HG03064 (cell line): ENCODE measurements around the gene ADAM15.

Experiments
- ATAC-seq: cut with Tn5 transposase; IDR thresholded peaks from one replicate; pipeline ENCODE4 v1.9.1; 2021; ENCODE audit warnings: low read depth; ENCODE audit not compliant: unreplicated experiment

ADAM15 gene

GRCh38 chr1:155051342-155051776 lies 243 bp downstream of the ADAM15 start:
- peak; percentile 2 for ATAC-seq

- ATAC-seq: no peak
Measured at GRCh38 chr1:155051777-155052398, 772 bp downstream of the ADAM15 start.

GRCh38 chr1:155052439-155053395 lies 1.6 kb downstream of the ADAM15 start:
- no peak for ATAC-seq

- ATAC-seq: no peak
Measured at GRCh38 chr1:155053531-155054105, 2.5 kb downstream of the ADAM15 start.

- no peak for ATAC-seq
Measured at GRCh38 chr1:155057104-155057503, 6.0 kb downstream of the ADAM15 start.

- ATAC-seq: no peak
Measured at GRCh38 chr1:155057788-155058211, 6.7 kb downstream of the ADAM15 start.

GRCh38 chr1:155060736-155061135 lies 9.6 kb downstream of the ADAM15 start:
- no peak for ATAC-seq

GRCh38 chr1:155061381-155062150 lies 10.4 kb downstream of the ADAM15 start:
- ATAC-seq: no peak

- ATAC-seq: no peak
Measured at GRCh38 chr1:155062151-155062686, 11.1 kb downstream of the ADAM15 start.

- no peak for ATAC-seq
Measured at GRCh38 chr1:155062702-155063411, 11.7 kb downstream of the ADAM15 start.

- no peak for ATAC-seq
Measured at GRCh38 chr1:155063550-155064110, 12.5 kb downstream of the ADAM15 start, which contains the start of gene EFNA4. Gene EFNA4 (plus strand): TSS chr1:155063740. CDS start chr1:155063824, 84 bp downstream.

GRCh38 chr1:155064111-155064831 lies 13.2 kb downstream of the ADAM15 start:
- no peak for ATAC-seq

- no peak for ATAC-seq
Measured at GRCh38 chr1:155064832-155065429, 13.8 kb downstream of the ADAM15 start.

GRCh38 chr1:155066777-155067176 lies 15.7 kb downstream of the ADAM15 start:
- no peak for ATAC-seq

GRCh38 chr1:155068599-155068998 lies 17.5 kb downstream of the ADAM15 start:
- no peak for ATAC-seq

GRCh38 chr1:155069551-155070157 lies 18.5 kb downstream of the ADAM15 start:
- ATAC-seq: no peak

- no peak for ATAC-seq
Measured at GRCh38 chr1:155070158-155070621, 19.1 kb downstream of the ADAM15 start.
